ENCODE measurements around the gene IL26. TPM values are rescaled to one million over a fixed set of nuclear protein-coding genes. Genes with fewer than 3 reads are reported as not detected.

IL26 gene
- total RNA-seq, 1 experiment from 2014 or later, result not detected

- ATAC-seq (no peak), DNase-seq (no peak)
- no peak overlapping the region for H2AFZ ChIP-seq (ENCODE audit: low read length)
- POLR2A ChIA-PET (ENCODE audit: unreplicated experiment), result no interaction called here
- intact Hi-C loops (cut with micrococcal nuclease), result no loop called here
- no peak overlapping the region for H3K4me2 ChIP-seq (ENCODE audit: low read length)
- no peaks in the 10 kb centered on the region for H3F3A ChIP-seq (ENCODE audit: low read length, unreplicated experiment)
- H3K9me2 ChIP-seq (replicated peaks; ENCODE audit: low read length), result no peaks in the 10 kb centered on the region
- CTCF ChIA-PET, result no interaction called here
- no TSS peak for BruUV-seq (replicated peaks)
- no peaks in the 10 kb centered on the region for H3K79me2 ChIP-seq (ENCODE audit: low read length)
- no peaks in the 10 kb centered on the region for H4K20me1 ChIP-seq (ENCODE audit: low read length)
- no peaks in the 10 kb centered on the region for H3K27me3 ChIP-seq (ENCODE audit: low read length)
- no peak overlapping the region for H3K9ac ChIP-seq (ENCODE audit: low read length)
- no peaks in the 10 kb centered on the region for H3K9me3 ChIP-seq (ENCODE audit: low read length)
- TF ChIP-seq CTCF (conservative IDR thresholded peaks at IDR 0.05; ENCODE audit: low read depth, low read length) (no peak), EZH2phosphoT487 (IDR thresholded peaks at IDR 0.05; ENCODE audit: borderline replicate concordance, low read length) (no peak), EZH2 (IDR thresholded peaks at IDR 0.05; ENCODE audit: low read length, unreplicated experiment) (no peak)
- H3K36me3 ChIP-seq (ENCODE audit: low read depth, low read length), result no peaks in the 10 kb centered on the region
- no peak overlapping the region for H3K4me3 ChIP-seq (ENCODE audit: low read length)
- no peak overlapping the region for H3K27ac ChIP-seq (ENCODE audit: low read length)
- H3K4me1 ChIP-seq (ENCODE audit: insufficient read depth, low read length), result no peaks in the 10 kb centered on the region
These were observed 43.4 kb upstream of the IL26 start for GRCh38 chr12:68268967-68269366.

DNA sequence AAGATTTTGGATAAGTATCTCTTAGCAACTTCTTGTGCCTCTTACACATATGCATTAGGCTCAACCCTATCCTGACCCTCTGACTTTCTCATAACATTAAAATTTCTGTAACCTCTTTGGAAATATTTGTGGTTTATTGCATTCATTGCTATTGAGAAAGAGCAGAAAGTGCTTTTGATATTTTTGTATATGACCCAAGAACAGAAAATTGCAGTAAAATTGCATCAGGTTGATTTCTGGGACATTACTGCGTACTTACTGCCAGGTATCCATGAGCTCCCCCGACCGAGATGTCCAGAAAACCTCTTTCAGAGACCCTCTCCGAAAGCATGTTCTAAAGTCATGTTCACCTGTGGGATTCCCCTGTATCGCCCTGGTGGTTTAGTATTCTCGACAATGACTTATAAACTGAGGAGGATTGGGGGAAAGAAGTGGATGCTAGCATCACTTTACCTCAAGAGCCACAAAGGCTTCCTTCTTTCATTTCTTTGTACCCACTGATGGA, 42.3 kb upstream of the IL26 start:
- H3K9me3 ChIP-seq (ENCODE audit: low read length), result no peaks in the 10 kb centered on the region
- CTCF ChIA-PET, result no interaction called here
- no peaks in the 10 kb centered on the region for H3K36me3 ChIP-seq (ENCODE audit: low read depth, low read length)
- H3K9ac ChIP-seq (ENCODE audit: low read length), result no peak overlapping the region
- H4K20me1 ChIP-seq (ENCODE audit: low read length), result no peaks in the 10 kb centered on the region
- H3K9me2 ChIP-seq (replicated peaks; ENCODE audit: low read length), result no peaks in the 10 kb centered on the region
- no peaks in the 10 kb centered on the region for H3K79me2 ChIP-seq (ENCODE audit: low read length)
- H3F3A ChIP-seq (ENCODE audit: low read length, unreplicated experiment), result no peaks in the 10 kb centered on the region
- DNase-seq, result peak; percentile 11
- H3K27me3 ChIP-seq (ENCODE audit: low read length), result no peaks in the 10 kb centered on the region
- no peak overlapping the region for H3K4me2 ChIP-seq (ENCODE audit: low read length)
- H3K4me3 ChIP-seq (ENCODE audit: low read length), result no peak overlapping the region
- H3K4me1 ChIP-seq (ENCODE audit: insufficient read depth, low read length), result no peaks in the 10 kb centered on the region
- POLR2A ChIA-PET (ENCODE audit: unreplicated experiment), result no interaction called here
- no TSS peak for BruUV-seq (replicated peaks)
- ATAC-seq, result no peak
- H2AFZ ChIP-seq (ENCODE audit: low read length), result no peak overlapping the region
- intact Hi-C loops (cut with micrococcal nuclease), result no loop called here
- no peak overlapping the region for H3K27ac ChIP-seq (ENCODE audit: low read length)
- TF ChIP-seq CTCF (conservative IDR thresholded peaks at IDR 0.05; ENCODE audit: low read depth, low read length), result no peak
- no peak for TF ChIP-seq EZH2 (IDR thresholded peaks at IDR 0.05; ENCODE audit: low read length, unreplicated experiment)
- no peak for TF ChIP-seq EZH2phosphoT487 (IDR thresholded peaks at IDR 0.05; ENCODE audit: borderline replicate concordance, low read length)

DNA sequence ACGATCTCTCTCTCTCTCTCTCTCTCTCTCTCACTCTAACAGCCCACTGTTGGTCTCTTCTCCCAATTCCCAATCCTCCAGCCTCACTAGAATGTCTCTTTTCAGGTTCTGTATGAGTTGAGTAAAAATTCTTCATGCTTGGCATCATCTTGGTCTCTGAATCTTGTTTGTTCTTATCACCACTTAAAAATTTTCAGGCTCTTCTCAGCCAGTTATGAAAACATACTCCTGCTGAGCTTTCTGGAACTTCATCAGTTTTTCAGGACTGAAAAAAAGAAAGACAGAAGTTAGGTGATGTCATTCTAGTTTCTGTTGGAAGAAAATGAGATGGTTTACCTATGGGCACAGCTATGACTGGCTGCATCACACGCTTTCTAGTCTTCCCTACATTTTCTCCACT, 39.2 kb upstream of the IL26 start:
- Histone ChIP-seq H3K4me2 (ENCODE audit: low read length) (no peak overlapping the region), H3F3A (ENCODE audit: low read length, unreplicated experiment) (no peaks in the 10 kb centered on the region), H3K9ac (ENCODE audit: low read length) (no peak overlapping the region), H3K36me3 (ENCODE audit: low read depth, low read length) (no peaks in the 10 kb centered on the region), H3K9me3 (ENCODE audit: low read length) (no peaks in the 10 kb centered on the region), H3K79me2 (ENCODE audit: low read length) (no peaks in the 10 kb centered on the region), H3K9me2 (replicated peaks; ENCODE audit: low read length) (no peaks in the 10 kb centered on the region), H4K20me1 (ENCODE audit: low read length) (no peaks in the 10 kb centered on the region), H2AFZ (ENCODE audit: low read length) (no peak overlapping the region), H3K27ac (ENCODE audit: low read length) (no peak overlapping the region), H3K27me3 (ENCODE audit: low read length) (no peaks in the 10 kb centered on the region), H3K4me1 (ENCODE audit: insufficient read depth, low read length) (peaks cover 10% of the 10 kb centered on the region), H3K4me3 (ENCODE audit: low read length) (no peak overlapping the region)
- ATAC-seq, result no peak
- no TSS peak for BruUV-seq (replicated peaks)
- DNase-seq, result no peak
- TF ChIP-seq EZH2 (IDR thresholded peaks at IDR 0.05; ENCODE audit: low read length, unreplicated experiment) (no peak), EZH2phosphoT487 (IDR thresholded peaks at IDR 0.05; ENCODE audit: borderline replicate concordance, low read length) (no peak), CTCF (conservative IDR thresholded peaks at IDR 0.05; ENCODE audit: low read depth, low read length) (no peak)
- POLR2A ChIA-PET (ENCODE audit: unreplicated experiment), result no interaction called here
- CTCF ChIA-PET, result no interaction called here
- intact Hi-C loops (cut with micrococcal nuclease), result no loop called here
